Colonic mucosa (tissue), 4 donors: Measurements from ENCODE around the gene ARHGAP8. TPM values are rescaled to one million over a fixed set of nuclear protein-coding genes. Genes with fewer than 3 reads are reported as not detected.

Experiments
- DNase-seq: peaks from one replicate; pipeline ENCODE4 v3.0.0-alpha.2; 2020
- H3K27ac ChIP-seq: fragments of 200-600 bp; one replicate; pipeline ENCODE4 v1.8.0; 2021
- H3K27me3 ChIP-seq: fragments of 200-600 bp; one replicate; pipeline ENCODE4 v1.8.0; 2021
- H3K36me3 ChIP-seq: fragments of 200-600 bp; one replicate; pipeline ENCODE4 v1.8.0; 2021
- H3K4me1 ChIP-seq: fragments of 200-600 bp; one replicate; pipeline ENCODE4 v1.8.0; 2021; ENCODE audit warnings: mild to moderate bottlenecking
- H3K4me3 ChIP-seq: fragments of 200-600 bp; one replicate; pipeline ENCODE4 v1.8.0; 2021
- H3K9ac ChIP-seq, 2 donors: one replicate each; pipeline ENCODE4 v1.7.0; 2013; ENCODE audit warnings: control low read depth in 2 of 2, low read depth in 2 of 2, low read length in 2 of 2
- H3K9me3 ChIP-seq: fragments of 200-600 bp; one replicate; pipeline ENCODE4 v1.8.0; 2021
- intact Hi-C: fragments of 100-400 bp; cut with DNase I; formaldehyde crosslinking; loops from one replicate; pipeline ENCODE4 v1.14.1; 2022
- total RNA-seq, 2 donors: library from RNA; stranded (reverse); fragmentation: NEBNext Ultra II Directional in 1 of 2; extraction: Animal tissue kit (Norgen Biotek cat#: 25700) in 1 of 2; gene quantifications; one replicate each; pipeline ENCODE4 v1.2.1, GENCODE V29; 2021
- TF ChIP-seq, protein P1 (sequence below): fragments of 200-600 bp; IDR thresholded peaks from one replicate; pipeline ENCODE4 v1.8.0; 2022; ENCODE audit warnings: antibody characterized with exemption, mild to moderate bottlenecking
- donor health status: healthy.
- donor health status: DM: no; HTN: no; CAD: no.
- donor health status: DM: no; HTN: no; CAD: no.

The ARHGAP8 gene
- total RNA-seq, 2 donors from 2014 or later, result 38.4 to 69.9 TPM

DNA sequence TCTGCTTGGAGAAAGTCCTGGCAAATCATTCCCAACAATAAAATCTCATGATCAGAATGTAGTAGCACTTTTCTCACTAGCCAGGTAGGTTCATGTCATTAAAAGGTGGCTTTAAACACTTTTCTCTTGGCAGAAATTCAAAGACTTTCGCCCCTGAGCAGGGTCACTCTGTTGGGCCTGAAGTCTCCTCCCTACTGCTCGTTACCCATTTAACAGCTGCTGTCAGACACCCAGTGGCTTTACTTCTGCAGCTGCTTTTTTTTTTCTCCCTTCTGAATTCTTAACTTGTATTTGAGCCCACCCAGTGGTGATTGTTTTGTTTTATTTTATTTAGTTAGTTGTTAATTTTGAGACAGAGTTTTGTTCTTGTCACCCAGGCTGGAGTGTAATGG, 25.0 kb downstream of the ARHGAP8 start:
- peak overlapping the region in 1 of 2 donors; percentile 42 for H3K9ac ChIP-seq

DNA sequence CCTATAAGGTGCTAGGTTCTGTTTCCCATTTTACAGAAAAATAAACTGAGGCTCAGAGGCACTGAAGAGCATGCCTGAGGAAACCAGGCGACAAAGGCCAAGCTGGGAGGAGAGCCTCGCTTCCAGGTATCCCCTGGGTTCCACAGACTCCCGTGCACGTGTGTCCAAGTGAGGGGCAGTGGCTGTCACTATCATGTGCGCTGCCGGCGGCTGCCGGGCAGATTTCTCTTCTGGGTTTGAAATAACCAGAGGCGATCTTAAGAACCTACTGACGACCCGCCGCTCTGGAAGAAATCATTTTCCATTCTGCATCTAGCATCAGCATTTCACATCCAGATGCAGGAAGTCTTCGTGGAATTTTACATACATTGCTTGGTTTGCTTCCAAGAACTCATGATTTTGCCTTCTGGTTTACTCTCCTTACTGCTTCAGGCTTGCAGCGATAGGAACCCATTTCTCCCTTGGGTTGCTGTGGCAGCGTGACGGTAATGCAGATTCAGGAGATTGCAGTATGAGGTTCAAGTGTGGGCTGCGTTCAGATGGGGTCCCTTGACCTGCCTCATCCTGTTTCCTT, 28.6 kb downstream of the ARHGAP8 start:
- no peak for DNase-seq
- no peak overlapping the region for H3K27ac ChIP-seq
- intact Hi-C loops, result no loop called here
- no peaks in the 10 kb centered on the region for H3K27me3 ChIP-seq
- no peaks in the 10 kb centered on the region for H3K4me1 ChIP-seq
- no peaks in the 10 kb centered on the region for H3K9me3 ChIP-seq
- TF ChIP-seq, protein P1, sequence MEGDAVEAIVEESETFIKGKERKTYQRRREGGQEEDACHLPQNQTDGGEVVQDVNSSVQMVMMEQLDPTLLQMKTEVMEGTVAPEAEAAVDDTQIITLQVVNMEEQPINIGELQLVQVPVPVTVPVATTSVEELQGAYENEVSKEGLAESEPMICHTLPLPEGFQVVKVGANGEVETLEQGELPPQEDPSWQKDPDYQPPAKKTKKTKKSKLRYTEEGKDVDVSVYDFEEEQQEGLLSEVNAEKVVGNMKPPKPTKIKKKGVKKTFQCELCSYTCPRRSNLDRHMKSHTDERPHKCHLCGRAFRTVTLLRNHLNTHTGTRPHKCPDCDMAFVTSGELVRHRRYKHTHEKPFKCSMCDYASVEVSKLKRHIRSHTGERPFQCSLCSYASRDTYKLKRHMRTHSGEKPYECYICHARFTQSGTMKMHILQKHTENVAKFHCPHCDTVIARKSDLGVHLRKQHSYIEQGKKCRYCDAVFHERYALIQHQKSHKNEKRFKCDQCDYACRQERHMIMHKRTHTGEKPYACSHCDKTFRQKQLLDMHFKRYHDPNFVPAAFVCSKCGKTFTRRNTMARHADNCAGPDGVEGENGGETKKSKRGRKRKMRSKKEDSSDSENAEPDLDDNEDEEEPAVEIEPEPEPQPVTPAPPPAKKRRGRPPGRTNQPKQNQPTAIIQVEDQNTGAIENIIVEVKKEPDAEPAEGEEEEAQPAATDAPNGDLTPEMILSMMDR, result no peak
- no peak overlapping the region for H3K4me3 ChIP-seq
- H3K9ac ChIP-seq, result no peak overlapping the region
- H3K36me3 ChIP-seq, result no peaks in the 10 kb centered on the region

More for the DNA sequence above, 25.0 kb downstream of the ARHGAP8 start:
- TF ChIP-seq, protein P1, result no peak
- H3K4me1 ChIP-seq, result no peaks in the 10 kb centered on the region
- H3K27ac ChIP-seq, result peak overlapping the region; percentile 38
- H3K9me3 ChIP-seq, result no peaks in the 10 kb centered on the region
- H3K36me3 ChIP-seq, result no peaks in the 10 kb centered on the region
- H3K4me3 ChIP-seq, result no peak overlapping the region
- no peak for DNase-seq
- no peaks in the 10 kb centered on the region for H3K27me3 ChIP-seq
- intact Hi-C loops, result no loop called here

DNA sequence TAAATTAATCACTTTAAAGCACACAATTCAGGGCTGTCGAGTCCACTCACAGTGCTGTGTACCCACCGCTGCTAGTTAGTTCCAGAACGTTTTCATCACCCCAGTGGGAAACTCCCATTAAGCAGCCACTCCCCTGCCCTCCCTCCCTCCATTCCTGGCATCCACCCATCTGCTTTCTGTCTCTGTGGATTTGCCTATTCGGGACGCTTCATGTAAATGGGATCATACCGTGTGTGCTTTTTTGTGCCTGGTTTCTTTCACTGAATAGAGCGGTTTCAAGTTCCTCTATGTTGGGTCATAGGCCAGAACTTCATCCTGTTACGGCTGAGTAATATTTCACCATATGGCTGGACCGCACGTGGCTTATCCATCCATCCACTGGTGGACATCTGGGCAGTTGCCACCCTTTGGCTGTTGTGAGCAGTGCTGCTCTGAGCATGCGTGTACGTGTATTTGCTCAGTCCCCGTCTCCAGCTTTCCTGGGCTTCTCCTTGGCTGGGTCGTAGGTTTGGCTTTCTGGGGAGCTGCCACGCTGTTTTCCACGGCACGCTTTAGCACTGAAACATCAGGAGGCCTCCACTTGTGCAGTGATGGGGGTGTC, 30.1 kb downstream of the ARHGAP8 start:
- Histone ChIP-seq H3K4me3 (no peak overlapping the region), H3K27ac (no peak overlapping the region), H3K4me1 (no peaks in the 10 kb centered on the region), H3K9me3 (no peaks in the 10 kb centered on the region), H3K27me3 (no peaks in the 10 kb centered on the region), H3K9ac (no peak overlapping the region), H3K36me3 (no peaks in the 10 kb centered on the region)
- peak; percentile 54 for DNase-seq
- TF ChIP-seq, protein P1, result no peak
- intact Hi-C loops, result no loop called here

DNA sequence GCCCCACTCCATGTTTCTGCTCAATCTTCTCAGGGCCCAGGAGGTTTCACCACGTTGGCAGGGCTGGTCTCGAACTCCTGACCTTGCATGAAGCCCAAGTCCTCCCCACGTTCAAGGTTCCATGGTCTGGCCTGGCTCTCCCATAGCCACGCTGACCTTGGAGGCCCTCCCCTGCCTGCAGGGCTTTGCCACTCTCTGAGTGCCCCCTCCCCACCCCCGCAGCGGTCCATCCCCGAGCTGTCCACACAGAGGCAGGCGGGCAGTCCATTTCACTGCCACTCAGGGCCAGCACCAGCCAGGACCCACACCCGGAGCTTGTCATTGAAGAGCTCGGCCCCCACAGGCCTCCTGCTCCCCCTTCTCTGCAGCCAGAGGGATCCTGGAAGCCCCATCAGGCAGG, 30.7 kb downstream of the ARHGAP8 start:
- H3K9ac ChIP-seq, result no peak overlapping the region
- no peaks in the 10 kb centered on the region for H3K36me3 ChIP-seq
- no peaks in the 10 kb centered on the region for H3K4me1 ChIP-seq
- H3K4me3 ChIP-seq, result no peak overlapping the region
- no peaks in the 10 kb centered on the region for H3K9me3 ChIP-seq
- H3K27ac ChIP-seq, result no peak overlapping the region
- TF ChIP-seq, protein P1, result no peak
- DNase-seq, result no peak
- no peaks in the 10 kb centered on the region for H3K27me3 ChIP-seq
- intact Hi-C loops, result no loop called here

DNA sequence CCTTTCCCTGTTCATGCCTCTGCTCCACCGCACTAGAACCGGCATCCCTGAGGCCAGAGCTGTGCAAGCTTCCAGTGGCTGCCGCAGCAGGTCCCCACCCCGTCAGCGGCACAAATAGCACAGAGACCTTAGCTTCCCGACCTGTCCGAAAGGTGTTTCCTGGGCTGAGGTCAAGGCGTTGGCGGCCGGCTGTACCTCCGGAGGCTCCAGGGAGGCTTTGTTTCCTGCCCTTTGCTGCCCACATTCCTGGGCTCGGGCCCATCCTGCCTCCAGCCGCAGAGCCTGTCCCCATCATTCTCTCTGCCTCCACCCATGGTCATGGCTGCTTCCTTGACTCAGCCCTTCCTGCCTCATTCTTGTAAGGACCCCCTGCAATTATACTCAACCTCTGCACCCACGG, 31.2 kb downstream of the ARHGAP8 start:
- no peaks in the 10 kb centered on the region for H3K36me3 ChIP-seq
- no peaks in the 10 kb centered on the region for H3K27me3 ChIP-seq
- H3K9ac ChIP-seq, result no peak overlapping the region
- peak; percentile 57 for DNase-seq
- TF ChIP-seq, protein P1, result no peak
- intact Hi-C loops, result no loop called here
- no peaks in the 10 kb centered on the region for H3K4me1 ChIP-seq
- no peaks in the 10 kb centered on the region for H3K9me3 ChIP-seq
- H3K27ac ChIP-seq, result peak overlapping the region; percentile 4
- no peak overlapping the region for H3K4me3 ChIP-seq
